Stimulated activated CD4-positive, alpha-beta T cell treated with anti-CD3 and anti-CD28 coated beads, TNF-alpha, amount 100 ng/mL, for 48 hours (primary cell): Measurements from ENCODE around the gene C16orf74.

Source experiments
- DNase-seq, 3 donors: peaks; one replicate each; pipeline ENCODE4 v3.0.0-alpha.2; 2020; ENCODE audit warnings: low read depth in 3 of 3

The C16orf74 gene

DNA sequence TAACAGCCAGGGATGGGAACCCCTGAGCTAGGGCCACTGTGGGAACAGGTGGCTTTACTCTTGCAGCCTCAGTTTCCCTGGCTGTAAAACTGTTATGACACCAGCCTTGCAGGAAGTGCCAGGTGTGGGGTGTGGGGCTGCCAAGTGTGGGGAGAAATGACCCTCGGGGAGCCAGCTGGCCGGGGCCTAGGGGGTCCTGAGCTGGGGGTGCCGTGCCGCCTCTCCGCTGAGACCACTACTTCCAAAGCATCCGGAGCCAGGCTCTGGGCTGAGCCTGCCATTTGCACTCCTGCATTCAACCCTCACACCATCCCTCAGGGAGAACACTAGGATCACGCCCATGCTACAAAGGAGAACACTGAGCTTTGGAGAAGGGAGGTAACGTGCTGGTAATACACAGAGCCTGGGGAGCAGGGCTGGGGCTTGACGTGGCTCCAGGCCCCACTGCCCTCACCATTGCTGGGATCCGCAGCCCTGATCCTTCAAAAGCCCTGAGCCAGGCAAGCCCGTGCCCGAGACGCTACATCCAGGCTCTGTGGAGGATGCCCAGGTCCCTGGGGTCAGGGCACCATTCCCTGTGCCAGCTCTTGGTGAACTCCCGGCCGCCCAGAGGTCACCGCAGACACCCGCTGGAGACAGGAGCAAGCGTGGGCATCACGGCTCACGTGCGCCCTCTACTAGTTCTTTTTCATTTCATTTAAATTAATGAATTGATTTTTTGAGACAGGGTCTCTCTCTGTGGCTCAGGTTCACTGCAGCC, 33.3 kb downstream of the C16orf74 start:
- peak; percentile 37 to 61 (median 46) for DNase-seq

DNA sequence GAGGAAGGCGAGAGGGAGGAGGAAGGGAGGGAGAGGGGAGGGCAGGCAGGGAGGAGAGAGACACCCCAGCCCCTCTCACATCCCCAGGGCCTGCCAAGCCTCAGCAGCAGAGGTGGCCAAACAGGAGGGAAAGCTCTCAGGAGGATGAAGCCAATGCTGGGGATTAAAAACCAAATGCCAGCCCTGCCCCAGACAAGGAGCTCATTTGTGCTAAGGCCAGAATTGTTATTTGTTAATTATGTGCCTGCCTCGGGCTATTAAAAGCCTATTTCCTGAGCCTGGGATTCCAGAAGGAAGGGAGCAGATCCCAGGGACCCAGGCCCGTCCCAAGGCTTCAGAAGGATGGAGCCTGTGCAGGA, 34.2 kb downstream of the C16orf74 start:
- no peak for DNase-seq

DNA sequence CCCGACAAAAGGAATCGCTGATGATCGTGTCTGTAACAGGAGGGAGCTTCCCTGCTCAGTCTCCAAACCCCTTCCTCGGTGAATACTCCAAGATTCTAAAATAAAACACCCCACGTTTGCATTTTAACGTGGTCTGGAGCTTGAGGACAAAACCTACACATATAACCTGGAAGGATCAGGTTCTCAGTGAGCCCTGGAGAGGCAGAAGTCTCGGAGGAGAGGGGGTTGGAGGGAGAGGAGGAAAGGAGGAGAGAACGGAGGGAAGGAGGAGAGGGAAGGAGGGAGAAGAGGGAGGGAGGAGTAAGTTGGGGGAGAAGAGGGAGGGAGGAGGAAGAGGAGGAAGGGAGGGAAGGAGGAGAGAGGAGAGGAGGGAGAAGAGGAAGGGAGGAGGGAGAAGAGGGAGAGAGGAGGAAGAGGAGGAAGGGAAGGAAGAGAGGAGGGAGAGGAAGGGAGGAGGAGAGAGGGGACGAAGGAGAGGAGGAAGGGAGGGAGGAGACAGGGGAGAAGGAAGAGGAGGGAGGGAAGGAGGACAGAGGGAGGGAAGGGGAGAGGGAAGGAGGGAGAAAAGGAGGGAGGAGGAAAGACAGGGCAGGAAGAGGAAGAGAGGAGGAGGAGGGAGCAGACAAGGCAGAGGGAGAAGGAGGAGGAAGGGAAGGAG, 34.7 kb downstream of the C16orf74 start:
- no peak for DNase-seq

DNA sequence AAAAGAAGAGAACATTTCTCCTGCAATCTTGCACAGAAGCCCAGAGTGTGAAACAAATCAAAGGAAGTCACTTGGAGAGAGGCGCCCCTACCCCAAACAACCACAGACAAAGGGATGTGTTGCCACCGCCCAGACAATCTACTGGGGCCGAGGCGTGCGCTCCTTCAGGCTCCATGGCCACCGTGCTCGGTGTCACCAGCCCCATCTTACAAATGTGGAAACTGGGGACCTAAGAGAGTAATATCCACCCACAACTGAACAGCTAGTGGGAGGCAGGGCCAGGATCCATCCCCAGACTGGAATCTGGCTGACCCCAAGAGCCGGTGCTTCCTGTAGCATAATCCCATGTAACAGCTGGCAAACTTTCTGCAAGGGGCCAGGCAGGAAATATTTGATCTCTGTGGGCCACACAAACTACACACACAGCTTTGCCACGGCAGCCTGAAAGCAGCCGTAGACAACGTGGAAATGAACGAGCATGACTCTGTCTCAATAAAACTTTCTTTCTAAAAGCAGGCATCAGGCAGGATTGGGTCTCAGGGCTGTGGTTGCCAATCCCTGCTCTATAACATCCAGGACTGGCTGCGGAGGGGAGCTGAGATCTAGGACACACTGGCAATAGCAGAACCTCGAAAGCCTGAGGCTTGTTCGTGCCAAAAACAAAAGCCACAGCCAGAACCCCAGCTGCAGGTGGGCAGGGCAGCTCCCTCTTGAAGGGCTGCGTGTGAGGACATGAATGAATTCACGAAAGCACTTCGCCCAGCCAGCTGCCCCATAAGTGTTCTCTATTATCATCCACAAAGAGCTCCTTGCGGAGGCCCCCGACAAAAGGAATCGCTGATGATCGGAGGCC, 35.5 kb downstream of the C16orf74 start:
- no peak for DNase-seq

DNA sequence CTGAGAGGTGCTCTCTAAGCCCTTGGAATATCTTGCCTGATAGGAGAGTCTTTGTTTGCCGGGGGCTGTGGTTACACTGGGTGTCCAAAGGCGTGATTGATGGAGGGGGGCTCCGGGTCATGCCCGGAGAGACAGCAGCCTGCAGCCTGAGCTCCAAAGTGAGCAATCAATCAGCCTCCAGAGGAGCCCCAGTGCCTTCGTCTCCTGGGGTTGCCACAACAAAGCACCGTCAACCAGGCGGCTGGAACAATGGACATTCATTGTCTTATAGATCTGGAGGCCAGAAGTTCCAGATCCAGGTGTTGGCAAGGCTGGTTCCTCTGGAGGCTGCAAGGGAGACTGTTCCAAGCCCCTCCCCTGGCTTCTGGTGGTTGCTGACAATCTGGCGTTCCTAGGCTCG, 38.1 kb downstream of the C16orf74 start:
- DNase-seq: no peak

DNA sequence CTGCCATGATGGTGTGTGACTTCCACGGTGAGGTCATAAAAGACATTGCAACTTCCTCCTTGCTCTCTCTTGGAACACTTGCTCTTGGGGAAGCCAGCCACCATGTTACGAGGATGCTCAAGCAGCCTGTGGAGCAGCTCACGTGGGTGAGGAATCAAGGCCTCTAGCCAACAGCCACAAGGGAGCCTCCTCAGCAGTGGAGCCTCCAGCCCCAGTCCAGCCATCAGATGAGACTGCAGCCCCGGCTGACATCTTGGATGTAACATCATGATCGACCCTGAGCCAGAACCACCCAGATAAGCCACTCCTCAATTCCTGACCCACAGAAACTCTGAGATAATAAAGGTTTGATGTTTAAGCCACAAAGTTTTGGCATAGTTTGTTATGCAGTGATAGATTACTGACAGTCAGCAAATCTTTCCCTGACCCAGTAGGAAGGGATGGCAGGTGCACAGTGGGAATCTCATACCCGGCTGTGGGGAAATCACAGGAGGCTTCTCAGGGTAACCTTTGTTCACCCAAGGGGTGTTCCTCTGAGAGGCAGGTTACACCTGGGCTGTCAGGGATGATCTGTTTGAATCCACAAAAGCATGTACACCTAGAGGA, 38.8 kb downstream of the C16orf74 start:
- no peak for DNase-seq

DNA sequence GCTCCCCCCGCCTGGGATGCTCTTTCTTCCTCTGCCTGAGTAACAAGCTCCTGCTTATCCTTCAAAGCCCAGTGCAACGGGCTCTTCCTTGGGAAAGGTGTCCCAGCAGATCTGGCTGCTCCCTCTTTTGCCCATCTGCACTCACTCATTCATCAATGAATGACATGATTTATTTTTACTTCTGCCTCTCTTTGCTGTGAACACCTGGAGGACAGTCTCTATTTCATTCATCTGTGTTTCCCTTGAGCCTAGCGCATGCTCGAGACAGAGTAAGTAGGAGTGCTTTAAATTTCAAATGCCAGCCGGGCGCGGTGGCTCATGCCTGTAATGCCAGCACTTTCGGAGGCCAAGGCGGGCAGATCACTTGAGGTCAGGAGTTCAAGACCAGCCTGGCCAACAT, 40.2 kb downstream of the C16orf74 start:
- DNase-seq: no peak

DNA sequence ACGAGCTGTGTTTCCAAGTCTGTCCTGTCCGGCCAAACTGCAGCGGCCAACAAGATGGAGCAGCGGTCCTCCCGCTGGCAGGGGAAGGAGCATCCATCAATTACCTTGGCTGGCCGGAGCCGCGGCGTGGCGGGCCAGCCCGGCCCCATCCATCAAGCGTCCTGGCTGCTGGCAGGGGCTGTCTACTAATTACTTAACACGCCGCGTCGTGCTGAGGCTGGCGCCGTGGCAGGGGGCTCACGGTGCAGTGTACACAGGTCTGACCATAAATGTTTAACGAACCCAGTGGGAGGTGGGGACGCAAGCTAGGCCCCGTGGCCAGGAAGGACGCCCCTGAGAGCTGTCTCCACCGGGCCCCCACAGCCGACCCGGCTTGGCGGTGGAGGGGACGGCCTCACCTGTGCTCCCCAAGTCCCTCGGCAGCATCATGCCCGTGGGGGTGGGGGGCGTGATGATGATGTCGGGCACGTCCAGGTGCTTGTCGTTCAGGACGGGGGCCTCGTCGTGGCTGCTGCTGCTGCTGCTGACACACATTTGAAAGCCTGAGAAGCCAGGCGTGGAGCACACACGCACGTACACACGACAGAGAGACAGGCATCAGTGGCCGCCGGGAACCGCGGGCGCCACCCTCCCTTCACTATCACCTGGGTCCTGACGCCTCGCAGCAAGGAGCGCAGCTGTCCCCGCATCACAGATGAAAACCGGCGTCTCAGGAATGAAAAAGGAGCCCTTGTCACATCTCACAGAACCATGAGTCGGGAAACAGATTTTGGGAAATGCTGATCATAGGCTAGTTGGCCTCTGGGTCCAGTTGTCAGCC, 40.9 kb downstream of the C16orf74 start:
- no peak for DNase-seq

DNA sequence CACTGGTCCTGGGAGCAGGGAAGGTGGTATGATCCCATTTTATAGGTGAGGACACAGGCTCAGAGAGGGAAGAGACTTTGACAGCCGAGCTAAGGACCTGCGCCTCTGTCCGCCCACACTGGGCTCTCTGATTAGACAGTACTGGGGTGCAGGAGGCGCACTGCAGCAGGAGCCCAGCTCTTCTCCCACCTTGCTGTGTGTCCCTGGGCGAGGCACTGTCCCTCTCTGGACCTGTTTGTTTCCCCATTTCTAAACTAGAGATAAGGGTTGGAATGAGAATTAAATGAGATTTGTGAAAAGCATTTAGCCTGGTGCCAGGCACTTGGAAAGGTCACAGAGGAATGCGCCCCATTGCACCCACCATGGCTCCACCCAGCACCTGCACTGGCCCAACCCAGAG, 42.6 kb downstream of the C16orf74 start:
- no peak for DNase-seq

DNA sequence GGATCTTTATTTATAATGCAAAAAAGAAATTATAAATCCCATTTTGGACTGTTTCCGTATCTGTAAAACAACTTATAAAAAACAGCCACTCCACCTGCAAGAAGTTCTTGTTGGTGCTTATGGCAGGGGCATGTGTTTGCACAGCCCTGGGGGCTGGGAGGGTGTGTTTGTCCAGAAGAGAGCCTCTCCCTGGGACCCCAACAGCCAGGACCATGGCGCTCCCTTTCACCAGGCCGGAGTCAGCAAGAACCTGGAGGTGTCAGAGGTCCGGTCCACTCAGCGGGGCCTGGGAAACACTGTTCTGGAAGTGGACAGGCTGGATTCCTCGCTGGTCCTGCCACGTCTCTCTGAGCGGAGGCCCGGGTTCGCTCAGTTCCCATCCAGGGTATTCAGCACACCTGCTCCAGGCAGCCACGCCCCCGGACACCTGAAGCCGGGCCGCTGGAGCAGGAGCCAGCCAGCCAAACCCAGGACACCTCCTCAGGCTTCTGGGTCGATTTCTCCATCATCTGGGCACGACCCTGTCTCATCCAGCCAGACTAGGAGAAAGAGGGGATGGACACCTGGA, 43.3 kb downstream of the C16orf74 start:
- DNase-seq: no peak

DNA sequence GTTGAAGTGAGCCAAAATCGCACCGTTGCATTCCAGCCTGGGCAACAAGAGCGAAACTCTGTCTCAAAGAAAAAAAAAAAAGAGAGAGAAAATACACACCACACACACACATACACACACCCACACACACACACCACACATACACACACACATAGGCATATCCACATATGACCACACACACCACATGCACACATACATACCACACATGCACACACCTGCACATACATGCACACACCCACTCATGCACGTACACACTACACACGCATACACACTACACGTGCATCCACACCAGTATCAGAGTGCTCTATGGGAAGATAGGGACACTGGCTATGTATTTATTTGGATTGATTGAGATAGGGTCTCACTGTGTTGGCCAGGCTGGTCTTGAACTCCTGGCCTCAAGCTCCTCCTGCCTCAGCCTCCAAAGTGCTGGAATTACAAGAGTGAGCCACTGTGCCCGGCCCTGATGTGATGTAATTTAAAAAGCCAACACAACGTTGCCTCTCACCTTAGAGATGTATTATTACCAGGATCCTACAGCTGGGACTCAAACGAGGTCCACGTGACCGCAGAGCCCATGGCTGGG, 44.4 kb downstream of the C16orf74 start:
- DNase-seq: no peak

DNA sequence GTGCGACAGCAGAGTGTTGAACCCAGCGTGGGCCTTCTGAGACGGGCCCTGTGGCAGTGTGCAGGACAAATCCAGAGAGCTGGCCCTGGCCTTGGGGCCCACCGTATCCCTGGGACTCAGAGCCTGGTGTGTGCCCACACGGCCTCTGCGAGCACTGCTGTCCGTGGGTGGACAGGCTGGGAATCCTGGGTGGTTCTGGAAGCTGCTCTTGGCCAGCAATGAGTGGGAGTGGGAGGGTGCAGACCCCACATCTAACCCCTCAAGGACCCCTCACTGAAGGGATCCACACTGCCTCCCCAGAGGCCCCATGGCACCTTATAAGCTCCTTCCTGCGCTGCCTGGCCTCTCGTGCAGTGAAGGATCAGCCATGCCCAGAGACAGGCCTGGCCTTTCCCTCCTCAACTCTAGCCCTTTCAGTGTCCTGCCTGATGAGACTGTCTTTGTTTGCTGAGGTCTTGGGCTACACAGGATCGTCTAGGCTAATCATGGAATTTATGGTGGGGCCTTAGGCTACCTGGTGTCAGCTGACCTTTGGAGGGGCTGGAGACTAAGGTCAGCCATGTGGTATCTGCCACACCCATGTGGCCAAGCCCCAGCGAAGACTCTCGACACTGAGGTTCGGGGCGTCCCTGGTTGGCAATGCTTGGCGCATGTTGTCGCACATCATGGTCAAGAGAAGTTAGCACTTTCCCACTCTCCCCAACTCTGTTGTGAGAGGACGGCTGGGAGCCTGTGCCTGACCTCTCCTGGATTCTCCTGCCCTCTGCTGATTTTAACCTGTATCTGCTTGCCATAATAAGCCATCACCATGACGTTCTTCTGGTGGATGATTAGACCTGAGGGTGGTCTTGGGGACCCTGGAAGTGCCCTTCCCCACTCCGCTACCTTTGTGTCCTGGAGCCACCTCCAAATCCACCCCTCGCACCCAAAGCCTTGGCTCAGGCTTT, 45.7 kb downstream of the C16orf74 start:
- no peak for DNase-seq

DNA sequence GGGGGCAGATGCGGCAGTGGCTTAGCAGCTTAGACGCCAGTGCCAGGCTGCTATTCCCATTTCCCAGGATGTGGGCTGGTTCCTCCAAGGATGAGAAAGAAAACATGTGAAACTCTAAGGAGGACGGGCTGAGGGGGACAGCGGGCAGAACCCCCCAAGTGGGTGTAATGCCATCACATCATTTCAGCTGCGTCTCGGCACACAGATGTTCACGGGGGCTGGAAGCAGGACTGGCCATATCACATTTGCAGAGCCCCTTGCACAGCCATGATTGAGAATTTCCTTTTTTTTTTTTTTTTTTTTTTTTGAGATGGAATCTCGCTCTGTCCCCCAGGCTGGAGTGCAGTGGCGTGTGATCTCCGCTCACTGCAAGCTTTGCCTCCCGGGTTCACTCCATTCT, 46.9 kb downstream of the C16orf74 start:
- no peak for DNase-seq

DNA sequence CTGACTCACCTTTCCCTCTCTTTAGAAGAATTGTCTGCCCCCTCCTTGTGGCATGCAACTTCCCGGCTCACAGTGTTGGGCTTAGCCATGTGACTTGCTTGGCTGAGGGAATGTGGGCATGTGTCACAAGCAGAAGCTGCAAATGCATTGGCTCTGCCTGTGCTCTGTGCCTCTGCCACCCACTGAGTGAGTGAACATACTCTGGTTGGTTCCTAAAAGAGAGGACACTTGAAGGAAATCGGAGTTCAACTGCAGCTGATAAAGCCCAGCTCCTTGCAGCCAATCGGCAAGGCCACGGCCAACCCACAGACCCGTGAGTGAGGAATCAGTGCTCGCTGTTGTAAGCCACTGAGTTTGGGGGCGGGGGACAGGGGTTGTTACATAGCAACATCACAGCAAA, 51.3 kb downstream of the C16orf74 start:
- no peak for DNase-seq

DNA sequence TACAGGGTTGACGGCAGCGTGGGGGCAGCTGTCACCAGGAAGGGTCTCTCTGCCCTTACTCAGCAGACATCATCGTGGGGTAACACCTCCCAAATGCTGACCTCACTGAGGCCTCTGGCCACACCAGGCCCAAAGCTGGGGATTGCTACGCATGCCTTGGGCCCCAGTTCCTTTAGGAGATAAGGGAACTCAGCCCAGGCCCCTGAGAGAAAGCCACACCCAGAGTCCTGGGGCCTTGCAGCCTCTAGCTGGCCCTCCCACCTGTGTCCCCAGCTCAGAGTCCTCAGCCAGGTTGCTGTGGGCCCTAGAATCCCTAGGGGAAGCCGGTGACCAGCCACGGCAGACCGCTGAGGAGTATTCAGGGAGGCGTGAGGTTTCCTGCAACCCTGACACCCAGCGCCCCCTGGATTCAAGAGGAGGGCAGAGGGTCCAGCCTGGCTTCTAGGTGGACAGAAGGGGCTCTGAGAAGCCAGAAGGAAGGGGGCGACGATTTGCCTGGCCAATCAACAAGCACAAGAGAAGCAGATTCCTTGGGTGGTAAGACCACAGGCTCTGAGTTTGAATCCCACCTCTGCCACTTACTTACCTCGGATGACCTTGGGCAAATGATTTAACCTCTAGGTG, 51.8 kb downstream of the C16orf74 start:
- DNase-seq: no peak

DNA sequence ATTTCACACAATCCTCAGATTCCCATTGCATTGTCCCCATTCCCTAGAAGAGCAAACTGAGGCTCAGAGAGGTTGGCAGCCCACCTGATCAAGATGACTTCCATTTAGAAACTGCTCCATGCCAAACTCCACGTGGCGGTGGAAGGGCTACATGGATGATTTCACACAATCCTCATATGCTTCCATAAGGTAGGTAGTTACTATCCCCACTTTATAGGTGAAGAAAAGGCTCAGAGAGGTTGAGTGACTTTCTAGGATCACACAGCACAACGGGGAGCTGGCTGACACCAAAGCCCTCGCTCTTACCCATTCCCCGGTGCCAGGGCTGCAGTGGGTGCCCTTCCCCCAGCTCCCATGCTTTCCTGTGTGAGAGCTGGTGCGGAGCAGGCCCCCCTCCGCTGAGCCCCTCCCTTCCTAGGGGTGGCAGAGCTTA, 52.4 kb downstream of the C16orf74 start:
- DNase-seq: no peak

DNA sequence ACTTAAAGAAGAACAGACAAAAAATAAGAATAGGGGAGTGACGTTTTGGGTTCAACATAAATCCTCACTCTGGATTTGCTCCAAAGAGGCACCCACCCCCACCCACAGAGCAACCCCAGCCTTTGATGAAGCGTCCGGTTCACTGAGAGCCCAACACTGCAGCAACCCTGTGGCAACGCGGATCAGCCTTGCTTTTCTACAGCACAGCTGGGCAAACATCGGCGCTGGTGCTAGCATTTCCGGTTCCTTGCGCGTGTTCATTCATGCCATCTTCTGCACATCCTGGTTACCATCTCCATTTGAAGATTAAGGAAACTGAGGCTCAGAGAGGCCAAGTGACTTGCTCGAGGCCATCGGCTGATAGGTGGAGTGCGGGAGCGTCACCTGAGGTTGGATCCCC, 53.5 kb downstream of the C16orf74 start:
- DNase-seq: no peak

DNA sequence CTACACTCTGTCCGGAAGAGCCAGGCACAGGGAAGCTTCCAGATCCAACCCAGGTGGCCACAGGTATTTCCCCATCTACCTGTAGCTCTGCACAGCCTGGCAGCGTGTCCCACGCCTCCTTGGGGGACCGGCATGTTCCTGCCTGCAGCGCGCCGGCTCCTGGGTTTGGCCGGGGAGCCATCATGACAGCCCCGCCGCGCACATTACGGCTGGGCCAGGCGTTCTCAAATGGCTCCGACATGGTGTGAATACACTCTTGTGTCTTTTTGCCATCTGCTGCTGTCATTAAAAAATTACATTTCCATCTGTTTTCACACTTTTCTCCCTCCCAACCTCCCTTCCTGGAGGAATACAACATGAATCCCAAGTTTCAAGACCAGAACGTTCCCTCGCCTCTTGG, 54.1 kb downstream of the C16orf74 start:
- no peak for DNase-seq
